IMR-90 (cell line): ENCODE data around the gene KIF20B.

ENCODE experiments used
- CHD1 ChIP-seq: IDR thresholded peaks from 2 replicates; pipeline ENCODE4 v1.6.1; 2012; ENCODE audit warnings: low read depth, low read length, improper control_type of control experiment
- CTCF ChIP-seq: conservative IDR thresholded peaks from 2 replicates; pipeline ENCODE4 v1.5.1; 2012; ENCODE audit warnings: mild to moderate bottlenecking, low read depth, low read length, improper control_type of control experiment
- ELK1 ChIP-seq: fragments of 150-350 bp; IDR thresholded peaks from 2 replicates; pipeline ENCODE4 v1.6.1; 2016; ENCODE audit warnings: low read depth, mild to moderate bottlenecking, low read length, moderate library complexity, borderline replicate concordance
- MAFK ChIP-seq: IDR thresholded peaks from 2 replicates; pipeline ENCODE4 v1.6.1; 2012; ENCODE audit warnings: low read depth, low read length, improper control_type of control experiment
- MXI1 ChIP-seq: IDR thresholded peaks from 2 replicates; pipeline ENCODE4 v1.6.1; 2012; ENCODE audit warnings: low read depth, mild to moderate bottlenecking, low read length, moderate library complexity, borderline replicate concordance
- SMC3 ChIP-seq: fragments of 150-350 bp; IDR thresholded peaks from 2 replicates; pipeline ENCODE4 v1.6.1; 2016; ENCODE audit warnings: low read depth, mild to moderate bottlenecking, antibody characterized with exemption, low read length, moderate library complexity

GRCh38 chr10:89771684-89772083, 70.3 kb downstream of the KIF20B start:
- no peak for TF ChIP-seq CTCF
- no peak for TF ChIP-seq ELK1
- no peak for TF ChIP-seq MAFK
- no peak for TF ChIP-seq MXI1
- no peak for TF ChIP-seq CHD1
- no peak for TF ChIP-seq SMC3
